ENCODE data around the gene SLC12A6. TPM values are rescaled to one million over a fixed set of nuclear protein-coding genes. Genes with fewer than 3 reads are reported as not detected.
"Not testable (repeated sequence)": the region's sequence is repeated elsewhere in the genome, so short reads cannot be mapped to it uniquely, and the experiment has no call there.

The SLC12A6 gene
- total RNA-seq, result 22.8 TPM
- long read RNA-seq, full-length matches to known transcripts, result 1 of 10 reads
- long read RNA-seq, partial matches to known transcripts, result 6 of 10 reads
- long read RNA-seq, other reads (novel, unspliced or antisense), result 3 of 10 reads

DNA sequence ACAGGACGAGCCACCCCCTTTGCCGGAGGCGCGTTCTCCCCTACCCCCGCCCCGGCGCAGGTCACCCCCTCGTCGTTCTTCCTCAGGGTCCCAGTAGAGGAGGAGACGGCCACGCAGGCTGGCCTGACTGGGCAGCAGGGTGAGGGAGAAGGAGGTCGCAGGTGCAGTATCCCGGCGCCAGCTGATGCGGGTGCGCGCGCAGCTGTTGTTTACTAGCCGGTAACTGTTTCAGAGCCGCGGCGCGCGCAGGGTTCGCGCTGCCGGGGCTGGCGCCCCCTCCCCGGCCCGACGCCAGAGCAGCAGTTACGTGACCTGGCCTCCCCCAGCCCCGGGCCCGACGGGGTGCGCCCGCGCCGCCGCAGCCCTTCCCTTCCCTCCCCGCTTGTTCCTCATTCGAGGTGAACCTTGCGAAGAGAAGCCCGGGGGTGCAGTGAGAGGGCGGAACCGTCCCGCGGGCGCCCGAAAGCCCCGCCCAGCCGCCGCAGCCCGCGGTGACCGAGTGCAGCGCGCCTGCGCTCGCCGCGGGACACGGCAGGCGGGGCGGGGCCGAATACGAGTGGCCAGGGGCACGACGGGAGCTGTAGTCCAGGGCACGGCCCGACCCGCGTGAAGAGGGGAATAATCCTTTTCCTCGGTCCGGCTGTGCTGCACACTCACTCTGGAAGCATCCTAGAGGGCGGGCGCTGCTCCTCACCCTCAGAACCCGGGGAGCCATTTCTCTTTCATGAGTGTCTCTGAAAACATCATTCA is at the start of gene SLC12A6:
TSS of gene SLC12A6 (minus strand) at position 225 of the 750 bp plus-strand sequence. CDS start 1,101 bp downstream, outside the sequence.
- DNase-seq (ENCODE audit: low spot score), result peak; percentile 96

DNA sequence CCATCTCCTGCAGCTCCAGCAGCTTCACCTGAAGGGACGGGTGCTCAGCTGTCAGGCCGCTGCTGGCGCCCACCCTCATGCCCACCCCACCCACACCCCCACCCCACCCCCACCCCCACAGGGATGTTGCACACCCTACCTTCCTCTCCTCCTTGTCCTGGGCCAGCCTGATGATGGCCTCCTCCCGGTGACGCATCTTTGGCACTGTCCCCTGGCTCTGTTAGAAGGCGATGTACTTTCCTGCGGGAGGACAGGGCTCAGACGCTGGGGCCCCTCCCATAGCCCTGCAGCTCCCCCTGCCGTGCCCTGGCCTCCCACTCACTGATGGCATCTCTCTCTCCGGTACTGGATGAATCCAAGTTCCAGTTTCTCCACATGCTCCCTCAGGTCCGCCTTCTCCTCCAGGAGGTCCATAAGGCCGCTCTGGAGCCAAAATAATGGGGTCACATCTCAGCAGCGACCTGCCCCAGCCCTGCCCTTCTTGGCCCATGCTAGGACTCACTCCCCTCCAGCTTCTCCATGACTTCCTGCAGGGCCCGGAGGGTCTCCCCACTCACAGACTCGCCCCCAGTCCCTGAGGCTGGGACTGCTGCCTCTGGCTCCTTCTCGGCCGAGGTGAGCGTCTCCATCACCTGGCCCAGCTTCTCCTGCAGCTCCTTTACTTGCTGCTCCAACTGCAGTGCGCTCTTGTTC is 44.4 kb upstream of the SLC12A6 start:
- not testable (repeated sequence) for DNase-seq (ENCODE audit: low spot score)

DNA sequence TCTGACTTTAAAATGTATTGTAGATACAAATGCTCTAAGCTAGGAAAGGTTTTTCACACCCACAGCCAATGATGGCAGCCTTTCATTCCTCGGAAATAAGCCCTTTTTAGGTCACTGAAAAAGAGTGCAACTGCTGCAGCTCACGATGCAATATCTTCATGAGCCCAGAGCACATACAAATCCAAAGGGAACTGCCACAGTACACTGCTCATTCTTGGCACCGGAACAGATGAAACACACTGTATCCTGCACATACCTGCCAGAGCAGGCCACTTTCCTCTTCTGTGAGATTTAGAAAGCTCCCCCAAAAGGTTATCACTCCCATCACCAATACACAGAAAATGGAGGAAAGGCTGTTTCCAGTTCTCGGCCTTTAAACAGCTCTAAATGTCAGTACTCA is 42.9 kb upstream of the SLC12A6 start:
- not testable (repeated sequence) for DNase-seq (ENCODE audit: low spot score)

DNA sequence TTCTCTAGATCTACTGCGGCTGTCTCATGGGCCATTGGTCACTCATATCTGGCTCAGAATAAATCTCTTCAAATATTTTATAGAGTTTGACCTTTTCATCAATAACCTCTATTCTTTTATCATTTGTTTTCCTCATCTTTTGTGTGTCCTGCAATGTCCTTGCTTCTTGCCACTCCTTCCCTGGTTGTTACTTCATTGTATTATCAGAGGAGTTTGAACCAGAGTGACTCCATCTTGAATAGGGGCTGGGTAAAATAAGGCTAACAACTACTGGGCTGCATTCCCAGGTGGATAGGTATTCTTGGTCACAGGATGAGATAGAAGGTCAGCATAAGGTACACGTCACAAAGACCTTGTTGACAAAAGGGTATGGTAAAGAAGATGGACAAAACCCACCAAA is 39.3 kb upstream of the SLC12A6 start:
- DNase-seq (ENCODE audit: low spot score), result no peak

DNA sequence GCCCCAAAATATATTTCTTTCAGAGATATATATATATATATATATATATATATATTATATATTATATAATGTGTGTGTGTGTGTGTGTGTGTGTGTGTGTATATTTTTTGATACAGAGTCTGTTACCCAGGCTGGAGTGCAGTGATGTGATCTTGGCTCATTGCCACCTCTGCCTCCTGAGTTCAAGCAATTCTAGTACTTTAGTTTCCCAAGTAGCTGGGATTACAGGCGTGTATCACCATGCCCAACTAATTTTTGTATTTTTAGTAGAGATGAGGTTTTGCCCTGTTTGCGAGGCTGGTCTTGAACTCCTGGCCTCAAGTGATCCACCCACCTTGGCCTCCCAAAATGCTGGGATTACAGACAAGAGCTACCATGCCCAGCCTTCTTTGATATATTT is 38.0 kb upstream of the SLC12A6 start:
- not testable (repeated sequence) for DNase-seq (ENCODE audit: low spot score)

DNA sequence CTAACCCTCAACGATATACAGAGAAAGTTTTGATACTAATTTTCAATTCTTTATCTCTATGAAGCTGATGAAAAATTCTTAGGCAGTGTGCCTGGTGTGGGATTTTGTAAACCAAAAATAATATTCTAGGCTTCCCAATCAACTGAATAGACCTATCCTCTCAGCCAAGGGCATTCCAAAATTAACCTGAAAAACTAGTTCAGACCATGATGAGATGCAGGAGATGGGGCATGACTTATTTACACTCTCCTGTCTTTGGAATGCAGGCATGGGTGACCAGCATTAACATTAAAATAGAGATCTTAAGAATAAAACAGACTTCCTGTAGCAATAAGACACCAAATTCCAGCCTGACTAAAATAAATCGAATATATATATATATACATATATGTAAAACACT is 37.2 kb upstream of the SLC12A6 start:
- DNase-seq (ENCODE audit: low spot score), result no peak

- DNase-seq (ENCODE audit: low spot score), result peak; percentile 75
These were observed 36.4 kb upstream of the SLC12A6 start for GRCh38 chr15:34373951-34374350.

DNA sequence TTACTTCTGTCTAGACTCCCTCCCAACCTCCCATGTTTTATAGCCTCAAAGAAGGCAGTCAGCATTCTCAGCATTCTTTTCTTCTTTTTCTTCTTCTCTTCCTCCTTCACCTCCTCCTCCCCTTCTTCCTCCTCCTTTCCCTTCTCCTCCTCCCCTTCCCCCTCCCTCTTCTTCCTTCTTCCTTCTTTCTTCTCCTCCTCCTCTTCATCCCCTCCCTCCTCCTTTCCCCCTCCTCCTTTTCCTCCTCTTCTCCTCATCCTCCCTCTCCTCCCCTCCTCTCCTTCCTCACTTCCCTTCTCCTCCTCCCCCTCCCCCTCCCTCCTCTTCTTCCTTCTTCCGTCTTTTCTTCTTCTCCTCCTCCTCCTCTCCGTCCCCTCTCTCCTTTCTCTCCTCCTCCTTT is 33.1 kb upstream of the SLC12A6 start:
- no peak for DNase-seq (ENCODE audit: low spot score)

- DNase-seq (ENCODE audit: low spot score), result no peak
These were observed 32.5 kb upstream of the SLC12A6 start for GRCh38 chr15:34370129-34370528.

DNA sequence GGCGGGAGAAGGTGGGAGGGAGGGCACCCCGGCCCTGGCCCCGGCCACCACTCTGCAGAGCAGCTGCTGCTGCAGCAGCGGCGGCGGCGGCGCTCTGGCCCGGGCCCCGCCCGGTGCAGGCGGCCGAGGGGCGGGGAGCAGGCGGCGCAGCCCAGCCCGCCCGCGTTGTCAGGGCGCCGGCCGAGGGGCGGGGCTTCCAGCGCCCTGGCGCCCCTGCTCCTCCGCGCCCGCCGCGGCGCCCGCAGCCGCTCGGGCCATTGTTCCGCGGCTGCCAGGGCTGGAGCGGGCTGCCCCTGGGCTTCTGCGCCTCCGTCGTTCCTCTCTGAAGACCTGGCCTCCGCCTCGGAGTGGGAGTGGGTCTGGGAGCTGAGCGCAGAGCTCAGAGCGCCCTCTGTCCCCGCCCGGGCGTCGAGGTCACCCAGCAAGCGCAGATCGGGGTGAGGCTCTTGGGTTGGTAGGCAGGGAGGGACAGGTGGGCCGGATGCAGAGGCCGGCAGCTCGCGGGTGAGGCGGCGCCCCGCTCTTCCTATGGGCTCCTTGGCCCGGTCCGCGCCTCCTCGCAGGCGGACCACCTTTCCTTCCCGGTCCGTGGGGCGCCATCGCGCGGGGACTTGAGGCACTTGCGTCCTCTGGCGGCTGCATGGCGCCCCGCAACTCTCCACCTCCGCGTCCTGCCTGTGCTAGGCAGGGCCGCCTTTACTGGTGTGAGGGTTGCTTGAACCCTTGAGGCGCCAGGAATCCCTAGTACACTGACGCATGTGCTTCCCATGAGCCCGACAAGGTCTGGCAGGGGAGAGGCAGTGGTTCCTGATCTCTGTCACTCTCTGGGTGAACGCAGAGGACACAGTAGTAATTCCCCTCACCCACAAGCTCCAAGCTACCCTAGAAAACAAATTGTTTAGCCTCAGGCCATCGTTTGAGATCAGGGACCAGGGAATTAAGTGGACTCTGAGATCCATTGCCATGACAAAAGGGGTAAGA is 29.8 kb upstream of the SLC12A6 start, which contains the start of gene LPCAT4:
TSS of gene LPCAT4 (minus strand) at position 96 of the 981 bp plus-strand sequence. CDS start 96 bp downstream, outside the sequence.
- peak; percentile 95 for DNase-seq (ENCODE audit: low spot score)

GRCh38 chr15:34366271-34367065 is 28.9 kb upstream of the SLC12A6 start:
- peak; percentile 91 for DNase-seq (ENCODE audit: low spot score)

DNA sequence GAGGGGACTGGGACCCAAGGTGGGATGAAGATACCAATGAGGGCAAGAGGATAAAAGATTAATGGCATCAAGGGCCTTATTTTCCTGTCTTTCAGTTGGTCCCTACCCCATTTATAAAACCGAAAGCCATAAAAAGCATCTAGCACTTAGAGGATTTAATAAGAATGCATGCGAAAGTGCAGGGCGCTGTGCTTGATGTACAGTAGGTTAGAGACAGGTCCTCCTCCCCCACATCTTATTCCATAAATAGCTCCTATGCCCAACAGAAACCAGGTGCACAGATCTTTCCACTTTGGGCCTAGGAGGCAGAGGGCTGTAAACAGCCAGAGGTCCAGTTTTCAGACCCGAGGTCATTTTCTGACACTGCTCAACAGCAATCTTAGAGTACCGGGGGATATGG is 28.3 kb upstream of the SLC12A6 start:
- no peak for DNase-seq (ENCODE audit: low spot score)

- DNase-seq (ENCODE audit: low spot score), result peak; percentile 59
These were observed 27.7 kb upstream of the SLC12A6 start for GRCh38 chr15:34365091-34365825.

- DNase-seq (ENCODE audit: low spot score), result peak; percentile 74
These were observed 26.5 kb upstream of the SLC12A6 start for GRCh38 chr15:34364041-34364440.

- peak; percentile 83 for DNase-seq (ENCODE audit: low spot score)
These were observed 24.6 kb upstream of the SLC12A6 start for GRCh38 chr15:34362047-34362773.

DNA sequence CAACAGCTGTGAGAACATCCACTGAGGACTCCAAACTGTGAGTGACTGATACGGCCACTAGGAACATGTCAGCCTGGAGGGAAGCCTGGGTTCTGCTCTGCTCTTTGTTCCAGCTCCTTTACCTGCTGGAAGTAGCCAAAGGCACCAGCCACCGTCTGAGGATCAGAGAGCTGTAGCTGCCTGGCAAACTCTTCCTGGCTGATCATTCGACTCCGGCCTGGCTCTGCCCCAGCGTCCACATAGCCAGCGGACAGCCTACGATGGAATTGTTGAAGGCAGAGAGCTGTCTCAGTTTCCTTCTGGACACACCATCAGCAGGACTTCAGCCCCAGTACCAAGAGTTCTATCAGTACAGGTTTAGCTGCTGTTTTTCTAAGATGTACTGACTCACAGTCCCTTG is 23.7 kb upstream of the SLC12A6 start:
- DNase-seq (ENCODE audit: low spot score), result peak; percentile 49

DNA sequence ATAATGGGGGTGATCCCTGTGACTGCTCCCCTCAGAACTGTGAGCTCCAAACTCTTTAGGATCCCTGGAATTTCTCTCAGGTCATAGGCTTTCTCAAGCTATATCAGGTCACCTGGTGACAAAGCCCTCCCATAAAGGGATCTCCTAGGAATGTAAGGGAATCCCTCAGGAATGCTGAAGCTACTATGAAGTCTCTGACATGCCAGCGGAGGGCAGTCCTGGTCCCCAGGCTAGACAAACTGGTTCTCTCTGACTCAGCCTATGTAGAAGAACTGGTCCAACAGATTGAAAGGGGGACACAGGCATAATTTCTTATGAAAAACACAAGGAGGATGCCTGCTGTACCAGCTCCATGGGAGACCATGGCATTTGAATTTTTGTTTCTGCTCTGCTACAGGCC is 22.7 kb upstream of the SLC12A6 start:
- DNase-seq (ENCODE audit: low spot score), result peak; percentile 43

- DNase-seq (ENCODE audit: low spot score), result peak; percentile 77
These were observed 21.8 kb upstream of the SLC12A6 start for GRCh38 chr15:34359416-34359815.

DNA sequence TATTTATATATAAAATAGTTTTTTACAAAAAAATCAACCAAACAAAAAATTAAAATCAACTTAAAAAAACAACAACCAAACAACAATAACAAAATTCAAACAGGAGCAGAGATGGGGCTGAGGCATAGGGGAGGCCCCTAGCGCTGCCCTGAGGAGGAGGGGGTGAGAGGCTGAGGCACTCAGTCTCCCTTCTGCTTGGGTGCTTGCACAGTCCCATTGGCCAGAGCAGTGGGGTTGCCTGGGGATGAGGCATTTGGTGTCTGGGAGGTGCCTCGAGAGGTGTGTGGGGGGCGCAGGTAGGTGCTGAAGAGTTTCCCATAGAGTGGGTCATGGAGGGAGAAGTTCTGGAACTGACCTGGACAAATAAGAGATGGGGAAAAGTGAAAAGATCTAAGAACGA is 21.4 kb upstream of the SLC12A6 start:
- peak; percentile 68 for DNase-seq (ENCODE audit: low spot score)

Data from mesenteric fat pad (tissue), 1 donor.